Activated CD8-positive, alpha-beta memory T cell treated with anti-CD3 and anti-CD28 coated beads, Interleukin-2, amount 50 U/mL, for 1 hour (primary cell): ENCODE data around the gene KLHL2.
"Not testable (repeated sequence)": the region's sequence is repeated elsewhere in the genome, so short reads cannot be mapped to it uniquely, and the experiment has no call there.

Source experiments
- DNase-seq: peaks from one replicate; pipeline ENCODE4 v3.0.0-alpha.2; 2020; ENCODE audit errors: extremely low read depth

KLHL2 gene

DNA sequence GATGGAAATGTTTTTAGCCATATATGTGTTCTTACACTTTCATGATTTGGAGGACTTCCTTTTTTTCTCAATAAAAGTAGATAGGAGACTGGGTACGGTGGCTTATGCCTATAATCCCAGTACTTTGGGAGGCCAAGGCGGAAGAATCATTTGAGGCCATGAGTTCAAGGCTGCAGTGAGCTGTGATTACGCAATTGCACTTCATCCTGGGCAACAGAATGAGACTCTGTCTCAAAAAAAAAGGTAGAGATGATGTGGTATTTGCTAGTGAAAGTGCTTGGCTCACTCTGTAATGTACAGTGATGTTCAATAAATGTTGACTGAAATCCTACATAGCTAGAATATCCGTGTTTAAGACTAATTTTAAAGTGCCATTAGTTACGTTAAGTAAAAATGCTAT, 27.4 kb downstream of the KLHL2 start:
- no peak for DNase-seq

DNA sequence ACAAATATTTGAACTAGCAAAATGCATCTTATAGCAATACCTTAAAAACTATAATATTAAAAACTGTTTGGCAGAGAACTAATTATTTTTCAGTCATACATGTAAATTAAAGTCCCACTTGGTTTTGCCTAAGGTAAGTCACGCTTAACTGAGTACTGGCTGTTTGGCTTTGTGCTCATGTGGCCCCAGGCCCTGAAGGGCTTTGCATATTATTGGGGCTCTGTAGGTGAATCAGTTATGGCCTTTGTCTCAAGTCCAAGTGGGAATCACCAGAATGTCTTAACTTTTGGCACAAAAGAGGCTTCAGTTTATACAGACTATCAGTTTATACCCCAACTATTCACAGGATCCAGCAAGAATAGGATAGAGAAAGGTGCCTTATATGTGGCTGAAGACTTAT, 29.5 kb downstream of the KLHL2 start:
- not testable (repeated sequence) for DNase-seq

DNA sequence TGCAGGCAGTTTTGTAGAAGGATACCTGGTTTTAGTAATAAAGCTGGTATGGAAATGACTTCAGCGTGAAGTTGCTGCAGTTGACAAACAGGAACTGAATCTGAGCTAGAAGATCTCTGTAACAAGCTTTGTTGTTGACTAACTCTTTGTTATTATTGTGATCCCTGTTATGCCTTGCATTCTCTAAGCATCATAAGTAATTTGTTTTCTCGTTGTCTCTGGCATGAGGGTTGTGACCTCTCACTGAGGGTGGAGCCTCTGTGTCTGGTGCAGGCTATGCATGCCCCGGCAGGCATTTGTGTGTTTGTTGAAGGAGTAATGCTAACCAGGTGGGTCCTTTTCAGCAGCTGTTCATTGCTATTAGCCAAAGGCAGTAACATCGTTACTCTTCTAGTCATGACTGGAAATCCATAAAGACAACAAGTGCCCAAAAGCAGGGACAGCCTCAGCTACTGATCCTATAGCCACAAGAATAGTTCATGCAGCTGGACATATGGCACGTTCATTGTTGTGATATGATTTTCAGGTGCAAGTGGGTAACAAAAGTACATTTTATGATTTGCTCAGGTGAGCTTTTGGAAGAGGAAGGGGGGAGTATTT, 30.8 kb downstream of the KLHL2 start:
- DNase-seq = not testable (repeated sequence)

DNA sequence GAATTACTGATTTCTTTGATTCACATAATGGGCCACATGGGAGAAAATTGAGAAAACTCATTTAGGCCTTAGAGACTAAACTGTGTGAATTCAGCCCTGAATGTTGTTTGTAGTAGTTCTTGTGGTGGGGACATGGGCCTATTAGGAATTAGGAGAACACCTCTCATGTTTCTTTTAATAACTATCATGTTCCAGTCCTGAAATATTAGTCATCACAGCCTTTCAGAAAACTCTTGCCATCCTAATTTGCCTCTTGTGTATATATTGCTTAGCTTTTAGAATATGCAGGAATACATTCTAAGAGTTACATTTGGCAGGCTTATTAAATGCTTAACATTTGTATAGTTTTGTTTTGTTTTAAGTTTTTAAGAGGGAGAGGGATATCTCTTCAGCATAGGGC, 33.4 kb downstream of the KLHL2 start:
- DNase-seq = not testable (repeated sequence)

DNA sequence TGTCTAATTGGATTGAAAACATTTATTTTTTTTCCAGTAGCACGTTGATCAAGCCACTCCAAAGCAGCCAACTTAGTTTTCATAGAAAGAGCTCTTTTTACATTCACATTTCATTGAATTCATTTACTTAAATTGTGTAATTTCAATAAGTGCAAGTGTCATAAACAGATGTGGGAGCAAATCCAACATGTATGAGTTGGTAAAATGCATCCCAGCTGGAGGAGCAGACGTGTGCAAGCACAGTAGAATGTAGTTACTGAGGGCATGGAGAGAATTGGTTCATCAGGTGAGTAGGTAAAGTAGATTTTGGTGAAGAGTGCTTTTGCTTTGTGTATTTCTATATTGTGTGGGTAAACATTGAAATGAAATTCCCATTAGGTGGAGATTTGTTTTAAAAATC, 36.8 kb downstream of the KLHL2 start:
- not testable (repeated sequence) for DNase-seq

DNA sequence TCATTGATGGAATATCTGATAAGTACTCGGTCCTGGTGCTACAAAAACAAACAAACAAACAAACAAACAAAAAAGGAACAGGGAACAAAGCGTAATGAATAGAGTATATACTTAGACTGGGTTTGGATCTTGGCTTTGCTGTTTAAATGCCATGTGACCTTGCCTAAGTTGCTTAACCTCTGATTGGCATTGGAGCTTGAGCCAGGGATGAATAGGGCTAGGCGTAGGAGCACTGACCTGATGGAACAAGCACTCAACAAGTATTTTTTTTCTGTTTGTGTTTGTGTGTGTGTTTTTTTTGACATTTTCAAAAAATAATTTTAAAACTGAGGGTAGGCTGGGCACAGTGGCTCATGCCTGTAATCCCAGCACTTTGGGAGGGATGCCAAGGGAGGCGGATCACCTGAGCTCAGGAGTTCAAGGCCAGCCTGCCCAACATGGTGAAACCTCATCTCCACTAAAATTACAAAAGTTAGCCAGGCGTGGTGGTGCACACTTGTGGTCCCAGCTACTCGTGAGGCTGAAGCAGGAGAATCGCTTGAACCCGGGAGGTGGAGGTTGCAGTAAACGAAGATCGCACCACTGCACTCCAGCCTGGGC, 37.3 kb downstream of the KLHL2 start:
- DNase-seq = not testable (repeated sequence)

DNA sequence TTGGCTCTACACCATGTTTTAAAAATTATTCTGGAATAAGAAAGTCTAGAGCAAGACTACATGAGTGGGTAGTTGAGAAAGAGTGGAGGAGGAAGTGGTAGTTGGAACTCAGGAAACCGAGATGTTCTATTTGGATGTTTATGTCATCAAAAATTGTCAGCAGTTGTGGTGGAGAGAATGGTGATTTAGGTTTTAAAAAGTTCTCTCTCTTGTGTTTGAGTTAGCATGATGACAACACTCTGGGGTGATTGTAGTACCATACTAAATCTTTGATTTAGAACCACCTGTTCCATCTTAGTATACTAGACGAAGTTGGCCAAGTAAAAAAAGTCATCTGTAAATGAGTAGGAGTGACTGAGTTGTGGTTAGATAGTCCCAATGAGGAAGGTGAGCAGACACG, 40.7 kb downstream of the KLHL2 start:
- DNase-seq = no peak

DNA sequence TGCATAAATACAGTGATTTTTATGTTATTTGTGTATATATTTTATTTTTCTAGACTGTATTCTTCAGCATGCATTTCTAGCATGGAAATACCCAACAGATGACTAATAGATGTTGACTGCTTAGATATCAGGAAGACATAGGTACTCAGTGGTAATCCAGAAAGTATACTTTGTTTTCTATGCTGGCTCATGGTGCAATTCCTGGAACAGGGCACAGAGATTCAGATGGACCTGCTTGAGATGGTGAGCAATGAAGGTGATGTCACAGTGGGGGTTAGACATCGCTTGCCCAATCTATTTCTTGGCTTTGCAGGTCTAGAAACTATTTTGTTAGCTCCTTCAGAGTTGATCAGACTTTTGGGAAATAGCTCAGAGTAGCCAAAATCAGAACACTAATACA, 41.5 kb downstream of the KLHL2 start:
- DNase-seq = not testable (repeated sequence)

DNA sequence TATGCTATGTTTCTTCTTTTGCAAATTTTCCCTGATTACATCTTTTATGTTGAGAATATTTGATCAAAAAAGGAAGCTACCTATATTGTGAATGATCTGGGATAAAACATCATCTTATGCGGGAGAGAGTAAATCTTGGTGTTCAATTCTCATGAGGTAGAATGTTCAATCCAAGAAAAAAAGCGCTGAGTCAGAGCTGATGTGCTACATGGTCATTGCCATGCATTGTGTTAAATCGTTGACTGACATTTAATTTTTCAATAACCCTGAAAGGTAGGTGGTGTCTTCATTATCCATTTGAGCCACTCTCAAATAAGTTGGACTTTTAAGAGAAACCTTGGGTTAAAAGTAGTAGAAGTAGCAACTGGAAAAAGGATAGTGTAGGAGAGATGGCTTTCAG, 47.4 kb downstream of the KLHL2 start:
- DNase-seq = not testable (repeated sequence)

DNA sequence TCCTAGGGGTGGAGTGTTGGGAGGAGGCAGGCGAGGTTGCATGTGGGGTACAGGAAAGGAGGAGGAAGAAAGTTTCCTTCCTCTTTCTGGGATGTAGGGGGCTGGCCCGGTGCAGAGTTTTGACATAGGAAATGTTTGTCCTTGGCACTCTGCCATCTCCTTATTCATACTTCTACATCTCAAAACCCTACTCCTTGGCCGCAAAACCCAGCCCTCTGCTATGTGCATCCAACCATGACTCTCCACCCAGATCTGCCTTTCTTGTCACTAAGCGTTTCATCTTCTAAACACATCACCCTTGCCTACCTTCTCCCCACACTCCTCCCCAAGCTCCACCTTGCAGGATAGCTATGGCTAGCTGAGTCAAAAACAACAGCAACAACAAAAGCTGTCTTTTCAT, 48.1 kb downstream of the KLHL2 start:
- peak; percentile 32 for DNase-seq

DNA sequence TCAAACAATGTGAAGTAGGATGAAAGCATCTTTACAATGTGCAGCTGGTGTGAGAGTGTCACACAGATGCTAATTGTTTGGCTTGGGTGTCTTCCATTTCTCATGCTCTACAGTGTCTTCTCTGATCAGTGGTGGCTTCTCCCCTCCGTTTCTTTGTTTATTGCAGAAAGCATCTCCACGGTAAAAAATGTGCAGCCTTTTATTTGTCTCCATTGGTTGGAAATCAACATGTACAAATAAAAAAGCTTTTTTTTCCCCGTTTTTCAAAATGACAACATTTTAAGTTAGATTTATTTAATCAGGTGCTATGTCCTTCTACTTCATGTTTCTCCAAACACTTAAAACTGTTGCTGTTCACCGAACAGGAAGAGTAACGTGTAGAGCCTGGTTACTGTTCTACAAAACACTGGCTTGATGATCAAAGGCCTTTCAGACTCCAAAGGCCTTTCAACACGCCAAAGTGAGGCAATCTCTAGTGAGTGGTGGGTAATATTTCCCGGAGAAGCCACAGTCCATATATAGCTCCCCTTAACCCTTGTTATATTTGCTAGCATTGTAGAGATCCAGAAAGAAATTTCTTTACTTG, 48.8 kb downstream of the KLHL2 start:
- not testable (repeated sequence) for DNase-seq

DNA sequence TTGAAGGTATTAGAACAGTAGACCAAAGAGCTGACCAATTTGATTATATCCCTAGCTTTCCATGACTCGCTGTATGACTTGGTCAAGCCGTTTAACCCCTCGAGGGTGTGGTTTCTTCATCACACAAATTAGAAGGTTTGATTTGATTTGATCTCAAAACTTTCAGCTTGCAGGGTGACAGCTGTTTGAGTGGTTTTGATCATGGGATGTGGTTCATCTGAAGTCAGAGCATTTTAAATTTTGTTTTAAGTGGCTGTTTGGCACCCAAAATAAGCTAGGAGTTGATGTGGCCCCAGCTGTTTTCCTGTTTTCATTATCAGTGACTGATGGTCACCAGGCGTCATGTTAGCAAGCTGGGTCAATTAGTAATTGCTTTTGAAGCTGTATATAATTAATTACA, 52.4 kb downstream of the KLHL2 start:
- not testable (repeated sequence) for DNase-seq

DNA sequence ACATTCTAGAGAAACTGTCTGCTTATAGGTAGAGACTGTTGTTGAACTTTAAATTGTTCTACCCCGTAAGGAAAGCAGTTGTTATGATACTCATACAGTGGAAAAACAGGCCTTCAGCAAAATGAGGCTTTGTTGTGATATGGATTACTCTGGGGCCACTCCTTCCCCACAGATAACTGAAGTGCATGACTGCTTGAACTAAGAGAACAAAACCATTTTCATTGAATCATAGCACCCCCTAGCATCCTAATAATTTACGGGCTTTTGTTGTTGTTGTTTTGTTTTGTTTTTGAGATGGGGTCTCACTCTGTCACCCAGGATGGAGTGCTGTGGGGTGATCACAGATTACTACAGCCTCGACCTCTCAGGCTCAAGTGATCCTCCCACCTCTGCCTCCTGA, 54.9 kb downstream of the KLHL2 start:
- DNase-seq = not testable (repeated sequence)

DNA sequence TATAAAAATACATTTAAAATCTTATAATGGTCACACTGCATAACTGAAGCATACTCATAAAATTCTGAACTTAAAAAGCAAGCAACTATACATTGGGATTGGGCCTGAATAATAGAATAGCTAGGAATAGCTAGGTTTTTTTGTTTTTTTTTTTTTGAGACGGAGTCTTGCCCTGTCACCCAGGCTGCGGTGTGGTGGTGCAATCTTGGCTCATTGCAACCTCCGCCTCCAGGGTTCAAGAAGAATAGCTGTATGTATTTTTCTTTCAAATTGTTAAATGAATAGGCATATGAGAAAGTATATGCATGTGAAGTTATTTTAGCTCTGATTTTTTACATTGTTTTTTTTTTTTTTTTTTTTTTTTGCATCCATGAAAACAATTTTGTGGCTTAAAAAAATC, 56.1 kb downstream of the KLHL2 start:
- not testable (repeated sequence) for DNase-seq

DNA sequence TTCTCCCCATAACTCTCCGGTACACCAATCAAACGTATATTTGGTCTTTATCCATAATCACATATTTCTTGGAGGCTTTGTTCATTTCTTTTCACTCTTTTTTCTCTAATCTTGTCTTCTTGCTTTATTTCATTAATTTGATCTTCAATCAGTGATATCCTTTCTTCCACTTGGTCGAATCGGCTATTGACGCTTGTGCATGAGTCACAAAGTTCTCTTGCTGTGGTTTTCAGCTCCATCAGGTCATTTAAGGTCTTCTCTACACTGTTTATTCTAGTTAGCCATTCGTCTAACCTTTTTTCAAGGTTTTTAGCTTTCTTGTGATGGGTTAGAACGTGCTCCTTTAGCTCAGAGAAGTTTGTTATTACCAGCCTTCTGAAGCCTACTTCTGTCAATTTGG, 62.6 kb downstream of the KLHL2 start:
- DNase-seq = not testable (repeated sequence)

DNA sequence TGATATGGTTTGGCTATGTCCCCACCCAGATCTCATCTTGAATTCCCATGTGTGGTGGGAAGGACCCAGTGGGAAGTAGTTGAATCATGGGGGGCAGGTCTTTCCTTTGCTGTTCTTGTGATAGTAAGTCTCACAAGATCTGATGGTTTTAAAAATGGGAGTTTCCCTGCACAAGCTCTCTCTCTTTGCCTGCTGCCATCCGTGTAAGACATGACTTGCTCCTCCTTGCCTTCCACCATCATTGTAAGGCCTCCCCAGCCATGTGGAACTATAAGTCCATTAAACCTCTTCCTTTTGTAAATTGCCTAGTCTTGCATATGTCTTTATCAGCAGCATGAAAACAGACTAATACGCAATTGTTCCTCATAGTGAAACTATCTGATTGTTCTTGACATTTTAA, 66.1 kb downstream of the KLHL2 start:
- not testable (repeated sequence) for DNase-seq

DNA sequence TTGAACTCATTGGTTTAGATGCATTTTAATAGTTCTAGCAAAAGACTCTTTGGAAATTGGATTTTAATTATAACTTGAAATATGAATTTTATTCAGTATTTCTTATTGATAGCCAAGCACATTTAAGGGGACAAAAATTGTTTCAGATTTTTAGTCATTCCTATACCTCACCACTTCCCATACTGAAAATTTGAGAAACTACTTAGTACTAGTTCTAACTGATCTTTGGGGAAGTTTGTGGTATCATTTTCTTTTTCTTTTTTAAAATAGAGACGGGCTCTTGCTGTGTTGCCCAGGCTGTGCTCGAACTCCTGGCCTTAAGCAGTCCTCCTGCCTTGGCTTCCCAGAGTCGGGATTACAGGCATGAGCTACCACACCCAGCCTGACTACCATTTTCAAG, 68.0 kb downstream of the KLHL2 start:
- DNase-seq = not testable (repeated sequence)

DNA sequence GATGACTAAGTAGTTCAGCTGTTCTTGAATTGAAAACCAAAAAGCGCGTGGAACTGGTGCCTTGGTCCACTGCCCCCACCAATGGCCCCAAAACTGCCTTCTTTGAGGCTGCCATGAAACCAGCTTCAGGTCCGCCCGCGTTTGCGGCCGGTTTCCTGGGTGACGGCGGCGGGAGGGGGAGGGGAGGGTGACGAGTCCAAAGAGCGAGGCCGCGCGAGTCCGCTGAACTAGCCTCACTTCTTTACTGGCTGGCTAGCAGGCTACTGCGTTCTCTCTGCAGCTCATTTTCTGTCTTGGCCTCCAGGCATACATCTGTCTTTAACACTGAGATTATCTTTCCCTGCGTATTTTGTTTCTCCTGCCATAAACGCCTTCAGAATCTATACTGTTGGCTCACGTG, 72.2 kb downstream of the KLHL2 start:
- not testable (repeated sequence) for DNase-seq

DNA sequence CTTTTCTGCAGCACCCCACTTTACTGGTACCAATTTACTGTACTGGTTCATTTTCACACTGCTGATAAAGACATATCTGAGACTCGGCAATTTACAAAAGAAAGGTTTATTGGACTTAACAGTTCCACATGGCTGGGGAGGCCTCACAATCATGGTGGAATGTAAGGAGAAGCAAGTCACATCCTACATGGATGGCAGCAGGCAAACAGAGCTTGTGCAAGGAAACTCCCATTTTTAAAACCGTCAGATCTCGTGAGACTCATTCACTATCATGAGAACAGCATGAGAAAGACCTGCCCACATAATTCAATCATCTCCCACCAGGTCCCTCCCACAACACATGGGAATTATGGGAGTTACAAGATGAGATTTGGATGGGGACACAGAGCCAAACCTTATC, 77.3 kb downstream of the KLHL2 start:
- not testable (repeated sequence) for DNase-seq

DNA sequence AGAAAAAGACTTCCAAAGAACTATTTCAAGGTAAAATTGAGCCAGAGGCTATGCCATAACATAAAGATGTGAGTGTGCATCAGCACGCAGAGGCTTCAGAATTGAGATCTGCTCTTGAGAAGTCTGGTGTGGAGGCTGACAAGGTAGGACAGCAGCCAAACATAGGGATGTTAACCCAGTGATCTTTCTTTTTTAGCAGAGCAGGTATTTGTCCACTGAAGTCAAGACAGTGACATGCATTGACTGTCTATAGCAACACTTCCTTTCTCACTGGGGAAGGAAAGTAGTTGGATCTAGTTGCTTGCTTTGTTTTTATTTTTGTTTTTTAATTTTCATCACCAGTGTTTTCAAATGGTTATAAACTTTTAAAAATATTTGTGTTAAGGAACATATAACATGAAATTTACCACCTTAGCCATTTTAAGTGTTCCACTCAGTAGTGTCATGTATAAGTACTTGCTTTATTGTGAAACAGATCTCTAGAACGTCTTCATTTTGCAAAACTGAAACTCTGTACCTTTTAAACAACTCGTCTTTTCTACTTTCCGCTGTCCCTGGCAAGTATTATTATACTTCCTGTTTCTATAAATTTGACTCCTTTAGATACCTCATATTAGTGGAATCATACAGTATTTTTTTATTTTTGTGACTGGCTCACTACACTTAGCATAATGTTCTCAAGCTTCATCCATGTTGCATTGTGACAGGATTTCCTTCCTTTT, 79.4 kb downstream of the KLHL2 start:
- DNase-seq = not testable (repeated sequence)

DNA sequence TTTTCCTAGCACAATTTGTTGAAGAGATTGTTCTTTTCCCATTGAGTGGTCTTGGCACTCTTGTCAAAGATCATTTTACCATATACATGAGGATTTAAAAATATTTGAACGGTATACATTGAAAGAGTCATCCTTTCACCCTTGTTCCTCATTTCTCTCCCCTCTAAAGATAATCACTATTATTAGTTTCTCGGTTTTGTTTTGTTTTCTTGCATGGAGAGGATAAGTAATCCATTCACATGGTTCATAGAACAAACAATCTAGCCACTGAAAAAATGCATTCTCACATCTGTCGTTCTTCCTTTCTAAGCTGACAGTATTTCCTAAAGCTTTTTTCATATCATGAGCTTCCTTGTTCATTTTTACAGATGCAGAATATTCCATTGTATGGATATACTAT, 80.9 kb downstream of the KLHL2 start:
- DNase-seq = no peak

DNA sequence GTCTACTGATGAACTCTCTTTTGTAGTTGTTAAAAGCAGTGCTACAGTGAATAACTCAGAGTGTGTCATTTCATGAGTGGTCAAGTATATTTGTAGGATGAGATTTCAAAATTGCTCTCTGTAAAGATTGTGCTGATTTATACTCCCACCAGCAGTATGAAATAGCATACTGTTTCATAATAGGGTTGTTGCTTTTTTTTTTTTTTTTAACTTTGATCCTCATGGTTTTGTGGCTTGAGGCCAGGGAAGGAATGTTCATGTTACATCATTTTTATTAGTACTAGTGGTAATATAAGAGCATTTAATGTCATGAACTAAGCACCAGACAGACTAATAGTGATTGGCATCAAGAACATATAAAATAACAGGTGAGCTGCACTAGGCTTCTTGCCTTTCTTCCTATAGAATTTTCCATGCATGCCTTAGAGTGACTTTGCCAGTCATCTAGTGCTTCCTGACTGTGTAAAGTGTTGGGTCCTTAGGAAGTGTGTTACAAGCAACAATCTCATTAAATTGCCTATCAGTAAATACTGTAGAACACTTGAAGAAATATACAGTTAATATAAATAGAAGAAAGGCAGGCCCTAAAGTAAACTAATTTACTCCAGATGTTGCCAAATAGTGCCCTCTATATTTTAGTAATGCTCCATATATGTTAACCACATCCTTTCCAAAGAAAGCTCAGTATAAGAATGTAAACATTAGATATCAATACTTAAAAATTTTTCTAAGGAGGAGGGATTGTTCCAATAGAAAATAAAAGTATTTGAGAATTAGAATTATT, 81.5 kb downstream of the KLHL2 start:
- DNase-seq = no peak
